ENCODE results near the gene ARMC7. TPM values are rescaled to one million over a fixed set of nuclear protein-coding genes. Genes with fewer than 3 reads are reported as not detected.

Gene ARMC7
- total and polyA plus RNA-seq, 2 of the 13 experiments (the other 11 are each of a cell fraction or from before 2014, with no cell fraction given), result 3.9 to 4.2 TPM

- TF ChIP-seq ZMAT3 (CRISPR knock-in tag; conservative IDR thresholded peaks at IDR 0.05), result peak; percentile 92; the same call in 1 of the 2 replicates
- TF ChIP-seq IKZF4 (CRISPR knock-in tag; IDR thresholded peaks at IDR 0.05; ENCODE audit: borderline replicate concordance, low read depth, not compliant biosample characterization), result peak; percentile 64
- peak; percentile 60 for TF ChIP-seq ELF1 (CRISPR knock-in tag; IDR thresholded peaks at IDR 0.05)
- 0 out of 2 replicates have a peak, but pooled peaks have one; percentile 7 for TF ChIP-seq ZNF740 (CRISPR knock-in tag; IDR thresholded peaks at IDR 0.05)
- no peak for TF ChIP-seq MTA3 (CRISPR knock-in tag; IDR thresholded peaks at IDR 0.05)
- TF ChIP-seq ZNF549 (CRISPR knock-in tag; IDR thresholded peaks at IDR 0.05), result no peak
- TF ChIP-seq ZNF556 (CRISPR knock-in tag; IDR thresholded peaks at IDR 0.05; ENCODE audit: borderline replicate concordance), result no peak
- peak; percentile 21; the same call in 1 of the 2 replicates for TF ChIP-seq IKZF5 (CRISPR knock-in tag; IDR thresholded peaks at IDR 0.05)
- peak; percentile 71; the same call in 1 of the 2 replicates for TF ChIP-seq ZNF232 (CRISPR knock-in tag; IDR thresholded peaks at IDR 0.05; ENCODE audit: borderline replicate concordance)
- 0 out of 2 replicates have a peak, but pooled peaks have one; percentile 35 for TF ChIP-seq ZBTB39 (CRISPR knock-in tag; IDR thresholded peaks at IDR 0.05)
- peak; percentile 81; the same call in 1 of the 2 replicates for TF ChIP-seq ZNF275 (CRISPR knock-in tag; IDR thresholded peaks at IDR 0.05; ENCODE audit: borderline replicate concordance)
- peak; percentile 63; the same call in 1 of the 2 replicates for TF ChIP-seq ZBTB25 (CRISPR knock-in tag; IDR thresholded peaks at IDR 0.05)
- TF ChIP-seq ZNF678 (CRISPR knock-in tag; IDR thresholded peaks at IDR 0.05), result peak; percentile 94; the same call in 1 of the 2 replicates
- TF ChIP-seq E2F5 (CRISPR knock-in tag; conservative IDR thresholded peaks at IDR 0.05), result peak; percentile 50; the same call in 1 of the 2 replicates
- TF ChIP-seq ZNF354B (CRISPR knock-in tag; IDR thresholded peaks at IDR 0.05), result no peak
- TF ChIP-seq REPIN1 (CRISPR knock-in tag; IDR thresholded peaks at IDR 0.05; ENCODE audit: borderline replicate concordance, low read depth), result peak; percentile 49; the same call in 1 of the 2 replicates
- TF ChIP-seq BORCS8-MEF2B (CRISPR knock-in tag; IDR thresholded peaks at IDR 0.05), result peak; percentile 60; the same call in 1 of the 2 replicates
- peak; percentile 57; the same call in 1 of the 2 replicates for TF ChIP-seq NFKB2 (CRISPR knock-in tag; IDR thresholded peaks at IDR 0.05; ENCODE audit: borderline replicate concordance)
- TF ChIP-seq ZNF501 (CRISPR knock-in tag; IDR thresholded peaks at IDR 0.05), result peak; percentile 33; the same call in 1 of the 2 replicates
- peak; percentile 86; the same call in 1 of the 2 replicates for TF ChIP-seq TBX2 (CRISPR knock-in tag; IDR thresholded peaks at IDR 0.05; ENCODE audit: borderline replicate concordance)
- TF ChIP-seq KLF6 (CRISPR knock-in tag; IDR thresholded peaks at IDR 0.05), result peak; percentile 32; the same call in 1 of the 2 replicates
Measured at GRCh38 chr17:75109407-75110233, at the start of gene ARMC7 (continued).
